Effector memory CD8-positive, alpha-beta T cell (primary cell): ENCODE data around the gene PGF.

Experiments
- ATAC-seq: fragments of 150-1000 bp; cut with Tn5 transposase; replicated peaks from 2 replicates; pipeline ENCODE4 v1.10.0; 2021; ENCODE audit warnings: mild to moderate bottlenecking, moderate library complexity
- DNase-seq, 3 experiments: peaks; one replicate each; pipeline ENCODE4 v3.0.0; 2021
- H3K27ac Mint-ChIP-seq, 2 donors: one replicate each; pipeline ENCODE4 v1.8.0; 2022; ENCODE audit warnings: mild to moderate bottlenecking in 2 of 2, mixed read lengths in 2 of 2, moderate library complexity in 2 of 2
- H3K27me3 Mint-ChIP-seq, 2 donors: one replicate each; pipeline ENCODE4 v1.8.0; 2022; ENCODE audit warnings: mixed read lengths in 2 of 2
- H3K36me3 Mint-ChIP-seq: one replicate; pipeline ENCODE4 v1.8.0; 2022; ENCODE audit warnings: mild to moderate bottlenecking, moderate library complexity, mixed read lengths; ENCODE audit not compliant: insufficient read depth
- H3K4me1 Mint-ChIP-seq, 2 donors: one replicate each; pipeline ENCODE4 v1.8.0; 2022; ENCODE audit warnings: low read depth in 2 of 2, mixed read lengths in 2 of 2
- H3K4me3 Mint-ChIP-seq, 2 donors: one replicate each; pipeline ENCODE4 v1.8.0; 2022; ENCODE audit warnings: mild to moderate bottlenecking in 2 of 2, mixed read lengths in 2 of 2, moderate library complexity in 2 of 2
- H3K9me3 Mint-ChIP-seq, 2 donors: one replicate each; pipeline ENCODE4 v1.8.0; 2022; ENCODE audit warnings: mixed read lengths in 2 of 2

PGF gene

GRCh38 chr14:74911704-74912103 lies 43.7 kb downstream of the PGF start:
- DNase-seq, result no peak
- no peaks in the 10 kb centered on the region for H3K4me1 Mint-ChIP-seq
- peaks cover 6% of the 10 kb centered on the region for H3K36me3 Mint-ChIP-seq
- no peak overlapping the region for H3K4me3 Mint-ChIP-seq
- peaks cover 0 to 10% of the 10 kb centered on the region in 2 donors for H3K27me3 Mint-ChIP-seq
- no peak for ATAC-seq
- no peaks in the 10 kb centered on the region for H3K9me3 Mint-ChIP-seq
- H3K27ac Mint-ChIP-seq, result no peak overlapping the region

GRCh38 chr14:74911221-74911620 lies 44.2 kb downstream of the PGF start:
- no peak for DNase-seq
- H3K27ac Mint-ChIP-seq, result no peak overlapping the region
- peaks cover 6% of the 10 kb centered on the region for H3K36me3 Mint-ChIP-seq
- no peaks in the 10 kb centered on the region for H3K9me3 Mint-ChIP-seq
- H3K27me3 Mint-ChIP-seq, result peaks cover 0 to 5% of the 10 kb centered on the region in 2 donors
- H3K4me1 Mint-ChIP-seq, result no peaks in the 10 kb centered on the region
- no peak overlapping the region for H3K4me3 Mint-ChIP-seq
- ATAC-seq, result no peak

- Mint-ChIP-seq H3K27ac (peak overlapping the region; percentile 32 to 75), H3K4me1 (no peaks in the 10 kb centered on the region), H3K27me3 (no peaks in the 10 kb centered on the region), H3K36me3 (peaks cover 10% of the 10 kb centered on the region), H3K4me3 (no peak overlapping the region), H3K9me3 (no peaks in the 10 kb centered on the region)
- no peak for ATAC-seq
- no peak for DNase-seq
Measured at GRCh38 chr14:74910556-74910955, 44.8 kb downstream of the PGF start.

DNA sequence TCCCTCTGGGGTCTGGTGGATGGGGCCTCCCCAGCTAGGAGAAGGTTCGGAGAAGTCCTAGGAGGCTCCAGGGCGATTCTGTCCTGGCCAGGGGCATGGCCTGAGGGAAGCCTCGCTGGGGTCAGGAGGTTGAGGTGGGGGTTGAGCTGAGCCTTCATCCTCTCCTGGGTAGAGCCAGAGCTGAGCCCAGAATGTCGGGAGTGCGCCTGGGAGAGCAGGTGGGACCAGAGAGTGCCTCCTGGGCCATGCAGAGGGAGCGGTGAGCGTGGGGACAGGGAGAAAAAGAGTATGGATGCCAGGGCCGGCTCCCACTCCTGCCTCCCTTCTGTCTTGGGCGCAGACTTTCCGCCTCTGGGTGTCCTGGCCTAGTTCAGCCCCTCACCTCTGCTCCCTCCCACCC lies 45.5 kb downstream of the PGF start:
- Mint-ChIP-seq H3K36me3 (peaks cover 12% of the 10 kb centered on the region), H3K9me3 (no peaks in the 10 kb centered on the region), H3K27me3 (no peaks in the 10 kb centered on the region), H3K27ac (peak overlapping the region; percentile 32 to 75), H3K4me3 (no peak overlapping the region), H3K4me1 (peaks cover 0 to under 1% of the 10 kb centered on the region in 2 donors)
- DNase-seq, result no peak
- ATAC-seq, result no peak

DNA sequence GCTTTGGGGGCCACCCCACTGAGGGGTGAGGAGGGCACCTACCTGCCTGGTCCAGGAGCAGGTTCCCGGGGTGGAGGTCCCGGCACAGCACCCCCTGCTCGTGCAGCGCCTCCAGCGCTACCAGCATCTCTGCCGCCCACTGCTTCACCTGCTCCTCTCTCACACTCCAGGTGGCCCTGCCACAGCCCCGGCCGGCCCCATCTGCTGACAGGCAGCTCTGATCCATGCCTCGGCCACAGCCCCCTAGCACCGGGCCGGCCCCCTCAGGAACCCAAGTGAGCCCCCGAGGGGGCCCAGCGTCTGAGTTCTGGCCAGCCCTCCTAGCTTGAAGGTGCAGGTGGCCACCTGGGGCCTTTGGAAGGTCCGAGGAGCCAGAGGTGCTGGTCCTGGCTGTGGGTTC lies 45.9 kb downstream of the PGF start:
- no peak overlapping the region for H3K4me3 Mint-ChIP-seq
- DNase-seq (no peak), ATAC-seq (no peak)
- H3K27me3 Mint-ChIP-seq, result no peaks in the 10 kb centered on the region
- H3K9me3 Mint-ChIP-seq, result no peaks in the 10 kb centered on the region
- peaks cover 12% of the 10 kb centered on the region for H3K36me3 Mint-ChIP-seq
- H3K27ac Mint-ChIP-seq, result peak overlapping the region in 1 of 2 donors; percentile 32
- peaks cover 4 to 5% of the 10 kb centered on the region in 2 donors for H3K4me1 Mint-ChIP-seq

DNA sequence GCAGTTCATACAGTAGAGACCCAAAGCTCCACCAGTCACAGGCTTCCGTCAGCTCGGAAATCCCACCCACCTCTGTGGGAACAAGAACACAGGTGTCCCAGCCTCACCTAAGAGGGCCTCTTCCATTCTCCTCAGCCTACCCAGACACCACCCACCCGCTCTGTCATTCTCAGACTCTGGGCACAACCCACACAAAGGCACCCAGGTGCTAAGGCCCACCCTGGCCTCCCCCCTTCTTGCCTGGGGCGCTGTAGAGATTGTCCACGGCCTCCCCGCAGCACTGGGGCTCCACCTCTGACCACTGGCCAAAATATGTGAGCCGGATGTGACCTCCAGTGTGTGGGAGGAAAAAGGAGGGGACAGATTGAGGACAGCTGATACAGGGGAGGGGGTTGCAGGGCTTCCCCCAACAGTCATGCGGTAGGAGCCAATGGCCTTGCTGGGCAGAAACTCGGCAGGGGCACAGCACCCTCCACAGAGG lies 46.5 kb downstream of the PGF start:
- Mint-ChIP-seq H3K27me3 (no peaks in the 10 kb centered on the region), H3K4me3 (no peak overlapping the region), H3K36me3 (peaks cover 14% of the 10 kb centered on the region), H3K27ac (peak overlapping the region in 1 of 2 donors; percentile 51), H3K4me1 (peaks cover 5 to 6% of the 10 kb centered on the region in 2 donors), H3K9me3 (no peaks in the 10 kb centered on the region)
- no peak for DNase-seq
- ATAC-seq, result no peak

DNA sequence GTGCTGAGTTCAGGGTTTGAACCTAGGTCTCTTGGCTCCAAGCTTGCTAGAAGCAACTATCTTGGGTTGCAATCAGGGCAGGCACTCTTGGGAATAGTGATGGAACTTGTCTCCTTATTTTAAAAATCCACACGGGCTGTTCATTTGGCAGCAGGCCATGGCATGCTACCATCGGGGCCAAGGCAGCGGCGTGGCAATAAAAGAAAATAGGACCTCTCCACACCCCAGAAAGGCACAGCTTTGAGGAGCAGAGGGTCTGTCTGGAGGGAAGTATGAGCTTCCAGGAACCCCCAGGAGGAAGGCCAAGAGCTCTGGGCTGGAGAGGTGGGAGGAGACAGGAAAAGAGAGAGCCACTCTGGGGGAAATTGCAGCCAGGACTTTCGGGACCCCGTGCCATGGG lies 47.7 kb downstream of the PGF start:
- Mint-ChIP-seq H3K4me1 (peaks cover 5 to 6% of the 10 kb centered on the region in 2 donors), H3K4me3 (no peak overlapping the region), H3K9me3 (no peaks in the 10 kb centered on the region), H3K27me3 (no peaks in the 10 kb centered on the region), H3K27ac (peak overlapping the region in 1 of 2 donors; percentile 51), H3K36me3 (peaks cover 24% of the 10 kb centered on the region)
- ATAC-seq (no peak), DNase-seq (no peak)

DNA sequence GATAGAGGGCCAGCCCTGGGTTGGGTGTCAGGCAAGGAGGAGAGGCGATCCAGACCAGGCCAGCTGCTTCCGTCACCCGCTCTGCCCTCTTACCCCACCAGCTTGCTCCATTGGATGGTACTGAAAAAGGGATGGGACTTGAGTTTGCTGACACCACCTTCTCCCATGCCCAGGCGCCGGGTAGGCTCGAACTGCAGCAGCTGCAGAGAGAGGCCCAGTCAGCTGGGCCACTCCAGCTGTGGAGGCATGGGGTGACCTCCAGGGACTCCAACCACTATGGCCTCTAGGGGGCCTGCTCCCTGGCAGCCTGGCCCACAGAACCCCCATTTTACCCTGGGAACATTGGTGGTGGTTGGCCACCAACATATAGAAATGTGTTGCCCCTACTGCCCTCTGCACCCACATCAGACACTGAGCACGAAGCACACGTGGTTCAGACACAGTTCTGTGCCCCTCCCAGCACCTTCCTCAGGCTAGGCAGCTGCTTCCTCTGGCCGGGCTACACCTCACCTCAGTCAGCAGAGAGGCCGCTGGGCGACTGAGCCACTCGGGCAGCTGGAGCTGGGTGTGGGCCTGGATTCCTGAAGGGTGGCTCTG lies 48.4 kb downstream of the PGF start:
- H3K27ac Mint-ChIP-seq, result no peak overlapping the region
- ATAC-seq, result no peak
- no peak overlapping the region for H3K4me3 Mint-ChIP-seq
- peaks cover 28% of the 10 kb centered on the region for H3K36me3 Mint-ChIP-seq
- H3K9me3 Mint-ChIP-seq, result no peaks in the 10 kb centered on the region
- H3K27me3 Mint-ChIP-seq, result no peaks in the 10 kb centered on the region
- peaks cover 5 to 6% of the 10 kb centered on the region in 2 donors for H3K4me1 Mint-ChIP-seq
- no peak for DNase-seq

DNA sequence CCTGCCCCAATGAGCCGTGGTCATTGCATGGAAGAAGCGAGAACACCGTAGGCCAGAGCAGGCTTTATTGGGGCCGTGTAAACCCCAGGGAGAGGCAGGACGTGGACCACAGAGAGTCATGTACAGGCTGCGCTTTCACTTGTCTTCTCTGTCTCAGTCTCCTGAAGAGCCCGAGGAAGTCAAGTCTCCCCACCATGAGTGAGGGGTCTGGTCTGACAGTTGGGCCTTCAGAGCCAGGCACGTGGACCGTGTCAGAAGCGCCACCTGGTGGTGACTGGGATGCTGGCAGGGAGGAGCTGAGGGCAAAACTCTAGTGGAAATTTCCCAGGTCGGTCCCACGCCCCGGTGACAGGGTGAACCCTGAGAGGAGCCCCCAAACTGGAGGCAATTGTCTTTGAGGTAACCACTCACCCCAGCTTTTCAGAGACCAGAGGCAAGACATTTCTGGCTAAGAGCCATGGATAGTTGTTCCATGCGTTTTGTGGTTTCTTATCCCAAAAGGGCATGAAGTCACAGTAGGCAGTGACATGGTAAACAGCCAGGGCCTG lies 49.7 kb downstream of the PGF start:
- DNase-seq (peak; percentile 79 to 82 (median 81)), ATAC-seq (peak; percentile 79)
- peak overlapping the region; percentile 6 to 46 for H3K27ac Mint-ChIP-seq
- H3K4me1 Mint-ChIP-seq, result peaks cover 5 to 6% of the 10 kb centered on the region in 2 donors
- H3K27me3 Mint-ChIP-seq, result no peaks in the 10 kb centered on the region
- peaks cover 41% of the 10 kb centered on the region for H3K36me3 Mint-ChIP-seq
- H3K9me3 Mint-ChIP-seq, result no peaks in the 10 kb centered on the region
- H3K4me3 Mint-ChIP-seq, result no peak overlapping the region

DNA sequence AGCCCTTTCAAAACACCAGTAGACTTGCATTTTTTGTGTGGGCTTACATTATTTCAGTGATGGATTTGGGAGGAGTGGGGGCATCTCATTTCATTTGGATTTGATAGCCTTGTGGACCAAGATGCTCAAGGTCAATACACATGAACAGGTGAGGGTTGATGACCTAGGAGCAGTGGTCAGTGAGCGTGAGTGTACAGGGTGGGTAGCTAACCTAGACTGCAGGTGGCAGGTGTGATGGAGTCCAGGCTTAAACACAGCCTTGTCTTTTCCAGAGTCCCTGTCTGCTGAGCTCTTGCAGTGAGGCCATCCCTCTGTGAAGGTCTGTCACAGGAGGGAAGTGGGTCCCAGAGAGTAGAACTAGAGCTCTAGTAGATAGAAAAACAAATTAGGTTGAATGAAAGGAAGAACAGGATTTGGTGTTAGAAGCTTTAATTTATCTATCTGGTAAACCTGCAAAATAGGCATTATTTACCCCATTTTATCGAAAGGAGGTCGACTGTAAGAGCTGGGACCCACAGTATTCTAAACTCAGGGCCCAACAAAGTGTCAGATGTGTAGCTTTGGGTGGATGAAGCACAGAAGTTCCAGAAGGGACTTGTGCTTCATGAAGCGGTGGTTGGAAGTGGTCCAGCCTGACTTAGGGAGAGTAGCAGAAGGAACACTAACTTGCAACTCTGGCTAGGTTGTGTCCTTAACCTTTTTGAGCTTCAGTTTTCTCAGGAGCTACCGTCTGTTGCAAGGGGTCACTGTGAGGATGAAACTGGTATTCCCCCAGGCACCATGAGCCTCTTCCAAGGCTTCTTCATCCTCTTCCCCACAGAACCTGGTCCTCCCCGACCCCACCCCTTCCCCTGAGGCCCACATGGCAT lies 50.5 kb downstream of the PGF start:
- no peak overlapping the region for H3K4me3 Mint-ChIP-seq
- DNase-seq (no peak), ATAC-seq (no peak)
- H3K9me3 Mint-ChIP-seq, result no peaks in the 10 kb centered on the region
- H3K36me3 Mint-ChIP-seq, result peaks cover 48% of the 10 kb centered on the region
- H3K4me1 Mint-ChIP-seq, result peaks cover 5 to 6% of the 10 kb centered on the region in 2 donors
- H3K27me3 Mint-ChIP-seq, result no peaks in the 10 kb centered on the region
- peak overlapping the region; percentile 35 to 75 for H3K27ac Mint-ChIP-seq

DNA sequence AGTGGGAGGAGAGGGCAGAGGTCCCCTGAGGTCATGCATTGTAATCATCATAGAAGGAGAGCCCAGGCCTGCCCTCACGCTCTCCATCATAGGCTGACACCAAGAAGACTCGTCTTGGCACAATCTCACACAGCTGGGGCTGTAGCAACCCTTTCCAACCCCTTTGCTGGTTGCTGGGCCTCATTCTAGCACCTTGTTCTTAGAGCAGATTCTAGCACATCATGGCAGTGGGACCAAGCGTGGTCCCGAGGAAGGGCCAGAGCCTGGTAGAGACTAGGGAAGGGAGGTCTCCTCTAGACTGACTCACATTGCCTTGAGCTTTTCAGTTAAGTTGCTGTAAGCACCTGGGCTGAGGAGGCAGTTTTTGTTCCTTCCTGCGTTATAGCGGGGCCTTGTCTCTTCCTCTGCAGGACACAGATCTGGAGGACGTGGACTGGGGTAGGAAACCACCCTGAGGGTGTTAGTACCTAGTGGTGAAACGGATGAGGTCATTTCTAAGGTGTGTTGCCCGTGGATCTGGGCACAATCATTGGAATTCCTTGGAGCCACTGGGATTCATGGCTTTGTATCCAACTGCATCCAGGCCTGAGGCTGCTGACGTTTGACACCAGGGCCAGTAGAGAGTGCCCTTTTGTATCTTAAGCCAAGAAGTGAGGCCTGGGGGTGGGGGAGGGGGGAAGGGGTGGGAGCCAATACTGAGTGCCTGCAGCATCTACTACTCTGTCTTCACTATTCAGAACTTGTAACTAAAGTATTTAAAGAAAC lies 52.3 kb downstream of the PGF start:
- ATAC-seq, result no peak
- no peak for DNase-seq
- Mint-ChIP-seq H3K9me3 (no peaks in the 10 kb centered on the region), H3K36me3 (peaks cover 64% of the 10 kb centered on the region), H3K4me1 (peaks cover 5 to 6% of the 10 kb centered on the region in 2 donors), H3K27me3 (no peaks in the 10 kb centered on the region), H3K27ac (peak overlapping the region in 1 of 2 donors; percentile 23), H3K4me3 (no peak overlapping the region)

DNA sequence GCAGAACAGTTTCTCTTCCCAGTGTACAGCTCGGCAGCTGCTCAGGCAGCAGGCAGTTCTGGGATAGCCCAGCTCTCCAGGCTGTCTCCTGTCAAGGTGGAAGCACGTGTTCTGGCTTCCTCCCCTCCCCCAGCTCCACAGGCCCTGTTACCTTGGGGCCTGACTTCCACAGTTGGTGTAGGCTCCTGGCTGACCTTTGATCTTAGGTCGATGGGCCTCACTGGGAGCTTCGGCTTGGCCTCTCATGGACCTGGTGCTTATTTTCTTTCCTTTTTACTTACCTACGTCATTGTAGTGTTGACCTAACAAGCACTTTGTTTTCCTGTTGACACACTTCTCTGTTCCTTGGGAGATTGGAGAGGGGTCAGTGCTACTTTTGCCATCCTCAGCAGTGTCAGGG lies 56.7 kb downstream of the PGF start:
- no peak for ATAC-seq
- Mint-ChIP-seq H3K36me3 (peaks cover 94% of the 10 kb centered on the region), H3K4me3 (no peak overlapping the region), H3K27me3 (no peaks in the 10 kb centered on the region), H3K27ac (peak overlapping the region in 1 of 2 donors; percentile 69), H3K9me3 (no peaks in the 10 kb centered on the region), H3K4me1 (no peaks in the 10 kb centered on the region)
- DNase-seq, result no peak

DNA sequence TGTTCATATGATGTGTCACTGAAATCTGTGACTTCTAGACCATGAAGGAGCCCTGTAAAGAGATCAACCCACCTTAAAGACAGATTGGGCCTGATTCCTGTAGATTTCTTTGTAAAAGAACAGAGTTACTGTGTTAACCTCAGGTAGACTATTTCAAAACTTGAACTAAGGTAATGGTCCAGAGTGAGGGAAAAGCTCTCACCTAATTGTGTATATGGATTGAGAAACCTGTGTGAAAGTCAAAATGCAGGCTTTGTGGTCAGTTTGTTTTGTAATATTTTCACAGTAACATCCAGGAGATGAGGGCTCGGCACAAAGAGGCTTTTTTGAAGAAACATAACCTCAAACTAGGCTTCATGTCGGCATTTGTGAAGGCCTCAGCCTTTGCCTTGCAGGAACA lies 57.3 kb downstream of the PGF start:
- no peak overlapping the region for H3K27ac Mint-ChIP-seq
- H3K36me3 Mint-ChIP-seq, result peaks cover 95% of the 10 kb centered on the region
- no peaks in the 10 kb centered on the region for H3K27me3 Mint-ChIP-seq
- DNase-seq, result no peak
- no peaks in the 10 kb centered on the region for H3K9me3 Mint-ChIP-seq
- H3K4me3 Mint-ChIP-seq, result no peak overlapping the region
- H3K4me1 Mint-ChIP-seq, result no peaks in the 10 kb centered on the region
- ATAC-seq, result no peak
